Measurements from ENCODE around the gene SLC24A3. TPM values are rescaled to one million over a fixed set of nuclear protein-coding genes. Genes with fewer than 3 reads are reported as not detected.
"Not testable (repeated sequence)": the region's sequence is repeated elsewhere in the genome, so short reads cannot be mapped to it uniquely, and the experiment has no call there.

Gene SLC24A3
- total RNA-seq, 1 experiment from 2014 or later: not detected

- Histone ChIP-seq H3K27me3 (replicated peaks) (no peaks in the 10 kb centered on the region), H3K27ac (no peak overlapping the region), H3K9me3 (replicated peaks) (no peaks in the 10 kb centered on the region), H3K4me3 (no peak overlapping the region), H3K36me3 (no peaks in the 10 kb centered on the region), H3K4me1 (replicated peaks) (no peaks in the 10 kb centered on the region)
- no peak for DNase-seq (ENCODE audit: low read depth in 1 of 2, low spot score in 2 of 2)
Measured at GRCh38 chr20:19743640-19743995, 531.2 kb downstream of the SLC24A3 start.

GRCh38 chr20:19745106-19745505 lies 532.7 kb downstream of the SLC24A3 start:
- no peaks in the 10 kb centered on the region for H3K4me1 ChIP-seq (replicated peaks)
- no peaks in the 10 kb centered on the region for H3K9me3 ChIP-seq (replicated peaks)
- no peaks in the 10 kb centered on the region for H3K36me3 ChIP-seq
- no peaks in the 10 kb centered on the region for H3K27me3 ChIP-seq (replicated peaks)
- H3K27ac ChIP-seq: no peak overlapping the region
- no peak for DNase-seq (ENCODE audit: low read depth in 1 of 2, low spot score in 2 of 2)
- H3K4me3 ChIP-seq: no peak overlapping the region

GRCh38 chr20:19745584-19745983 lies 533.1 kb downstream of the SLC24A3 start:
- Histone ChIP-seq H3K27ac (no peak overlapping the region), H3K36me3 (no peaks in the 10 kb centered on the region), H3K4me3 (no peak overlapping the region), H3K4me1 (replicated peaks) (no peaks in the 10 kb centered on the region), H3K9me3 (replicated peaks) (no peaks in the 10 kb centered on the region), H3K27me3 (replicated peaks) (no peaks in the 10 kb centered on the region)
- no peak for DNase-seq (ENCODE audit: low read depth in 1 of 2, low spot score in 2 of 2)

GRCh38 chr20:19746396-19746795 lies 534.0 kb downstream of the SLC24A3 start:
- no peaks in the 10 kb centered on the region for H3K4me1 ChIP-seq (replicated peaks)
- H3K9me3 ChIP-seq (replicated peaks): no peaks in the 10 kb centered on the region
- H3K4me3 ChIP-seq: no peak overlapping the region
- no peaks in the 10 kb centered on the region for H3K27me3 ChIP-seq (replicated peaks)
- DNase-seq (ENCODE audit: low read depth in 1 of 2, low spot score in 2 of 2): no peak
- H3K27ac ChIP-seq: no peak overlapping the region
- H3K36me3 ChIP-seq: no peaks in the 10 kb centered on the region

- Histone ChIP-seq H3K4me1 (replicated peaks) (no peaks in the 10 kb centered on the region), H3K27ac (no peak overlapping the region), H3K9me3 (replicated peaks) (no peaks in the 10 kb centered on the region), H3K36me3 (no peaks in the 10 kb centered on the region), H3K27me3 (replicated peaks) (no peaks in the 10 kb centered on the region), H3K4me3 (no peak overlapping the region)
- DNase-seq (ENCODE audit: low read depth in 1 of 2, low spot score in 2 of 2): no peak
Measured at GRCh38 chr20:19747903-19748302, 535.5 kb downstream of the SLC24A3 start.

GRCh38 chr20:19748681-19749080 lies 536.2 kb downstream of the SLC24A3 start:
- Histone ChIP-seq H3K27ac (no peak overlapping the region), H3K4me3 (no peak overlapping the region), H3K9me3 (replicated peaks) (no peaks in the 10 kb centered on the region), H3K27me3 (replicated peaks) (no peaks in the 10 kb centered on the region), H3K4me1 (replicated peaks) (no peaks in the 10 kb centered on the region), H3K36me3 (no peaks in the 10 kb centered on the region)
- DNase-seq (ENCODE audit: low read depth in 1 of 2, low spot score in 2 of 2): no peak

- Histone ChIP-seq H3K9me3 (replicated peaks) (no peaks in the 10 kb centered on the region), H3K4me3 (no peak overlapping the region), H3K27me3 (replicated peaks) (no peaks in the 10 kb centered on the region), H3K27ac (no peak overlapping the region), H3K36me3 (no peaks in the 10 kb centered on the region), H3K4me1 (replicated peaks) (no peaks in the 10 kb centered on the region)
- DNase-seq (ENCODE audit: low read depth in 1 of 2, low spot score in 2 of 2): no peak
Measured at GRCh38 chr20:19749618-19750071, 537.2 kb downstream of the SLC24A3 start.

GRCh38 chr20:19750101-19750606 lies 537.7 kb downstream of the SLC24A3 start:
- no peaks in the 10 kb centered on the region for H3K36me3 ChIP-seq

GRCh38 chr20:19750907-19751636 lies 538.6 kb downstream of the SLC24A3 start:
- H3K36me3 ChIP-seq: no peaks in the 10 kb centered on the region
- no peaks in the 10 kb centered on the region for H3K4me1 ChIP-seq (replicated peaks)
- H3K27ac ChIP-seq: no peak overlapping the region
- H3K27me3 ChIP-seq (replicated peaks): no peaks in the 10 kb centered on the region
- DNase-seq (ENCODE audit: low read depth in 1 of 2, low spot score in 2 of 2): peak in 1 of 2 experiments; percentile 19
- H3K4me3 ChIP-seq: no peak overlapping the region
- no peaks in the 10 kb centered on the region for H3K9me3 ChIP-seq (replicated peaks)

More at GRCh38 chr20:19750101-19750606, 537.7 kb downstream of the SLC24A3 start:
- no peaks in the 10 kb centered on the region for H3K4me1 ChIP-seq (replicated peaks)
- no peaks in the 10 kb centered on the region for H3K9me3 ChIP-seq (replicated peaks)
- peak in 1 of 2 experiments; percentile 8 for DNase-seq (ENCODE audit: low read depth in 1 of 2, low spot score in 2 of 2)
- no peaks in the 10 kb centered on the region for H3K27me3 ChIP-seq (replicated peaks)
- no peak overlapping the region for H3K27ac ChIP-seq
- H3K4me3 ChIP-seq: no peak overlapping the region

- H3K27ac ChIP-seq; H3K27me3 ChIP-seq (replicated peaks); H3K9me3 ChIP-seq (replicated peaks); H3K36me3 ChIP-seq; H3K4me3 ChIP-seq; DNase-seq (ENCODE audit: low read depth in 1 of 2, low spot score in 2 of 2): not testable (repeated sequence)
- H3K4me1 ChIP-seq (replicated peaks): peaks cover 17% of the 10 kb centered on the region
Measured at GRCh38 chr20:19754201-19754600, 541.8 kb downstream of the SLC24A3 start.

GRCh38 chr20:19756761-19757486 lies 544.5 kb downstream of the SLC24A3 start:
- H3K4me1 ChIP-seq (replicated peaks): peaks cover 27% of the 10 kb centered on the region
- no peaks in the 10 kb centered on the region for H3K36me3 ChIP-seq
- H3K4me3 ChIP-seq: peak overlapping the region; percentile 54
- H3K27me3 ChIP-seq (replicated peaks): no peaks in the 10 kb centered on the region
- no peak for DNase-seq (ENCODE audit: low read depth in 1 of 2, low spot score in 2 of 2)
- H3K9me3 ChIP-seq (replicated peaks): no peaks in the 10 kb centered on the region
- H3K27ac ChIP-seq: peak overlapping the region; percentile 69

GRCh38 chr20:19757487-19758132 lies 545.2 kb downstream of the SLC24A3 start:
- Histone ChIP-seq H3K27me3 (replicated peaks) (no peaks in the 10 kb centered on the region), H3K36me3 (no peaks in the 10 kb centered on the region), H3K27ac (peak overlapping the region; percentile 69), H3K4me1 (replicated peaks) (peaks cover 27% of the 10 kb centered on the region), H3K4me3 (peak overlapping the region; percentile 54), H3K9me3 (replicated peaks) (no peaks in the 10 kb centered on the region)
- DNase-seq (ENCODE audit: low read depth in 1 of 2, low spot score in 2 of 2): peak in 1 of 2 experiments; percentile 91

- H3K27ac ChIP-seq: peak within 1 kb of the TSS; percentile 69
- no peaks in the 10 kb centered on the region for H3K36me3 ChIP-seq
- H3K4me3 ChIP-seq: peak within 1 kb of the TSS; percentile 54
- peaks cover 27% of the 10 kb centered on the region for H3K4me1 ChIP-seq (replicated peaks)
- peak; percentile 54 to 75 for DNase-seq (ENCODE audit: low read depth in 1 of 2, low spot score in 2 of 2)
- no peaks in the 10 kb centered on the region for H3K9me3 ChIP-seq (replicated peaks)
- H3K27me3 ChIP-seq (replicated peaks): no peaks in the 10 kb centered on the region
Measured at GRCh38 chr20:19758133-19758500, 545.7 kb downstream of the SLC24A3 start, which contains the start of gene RIN2. RIN2 (plus strand) TSS chr20:19758258; CDS start chr20:19889602, 131,344 bp downstream.

All from SJSA1 (cell line).